Stimulated activated CD4-positive, alpha-beta T cell treated with anti-CD3 and anti-CD28 coated beads, Interleukin-1b, Interleukin-23, amount 100 ng/mL, for 1 hour (primary cell): Measurements from ENCODE around the gene CDK14.
"Not testable (repeated sequence)": the region's sequence is repeated elsewhere in the genome, so short reads cannot be mapped to it uniquely, and the experiment has no call there.

ENCODE experiments used
- DNase-seq, 2 donors: peaks; one replicate each; pipeline ENCODE4 v3.0.0-alpha.2; 2020; ENCODE audit warnings: low read depth in 2 of 2

CDK14 gene

GRCh38 chr7:90896458-90896857 is 300.3 kb downstream of the CDK14 start:
- no peak for DNase-seq

GRCh38 chr7:90897961-90898469 is 301.9 kb downstream of the CDK14 start:
- DNase-seq = no peak

GRCh38 chr7:90900628-90901356 is 304.7 kb downstream of the CDK14 start:
- no peak for DNase-seq

- DNase-seq = no peak
These were observed 307.7 kb downstream of the CDK14 start for GRCh38 chr7:90903841-90904240.

GRCh38 chr7:90910136-90910535 is 314.0 kb downstream of the CDK14 start:
- no peak for DNase-seq

- no peak for DNase-seq
These were observed 320.2 kb downstream of the CDK14 start for GRCh38 chr7:90916319-90916718.

- DNase-seq = no peak
These were observed 321.4 kb downstream of the CDK14 start for GRCh38 chr7:90917539-90917938.

GRCh38 chr7:90918303-90918702 is 322.2 kb downstream of the CDK14 start:
- DNase-seq = no peak

GRCh38 chr7:90919816-90920215 is 323.7 kb downstream of the CDK14 start:
- DNase-seq = no peak

- DNase-seq = no peak
These were observed 324.2 kb downstream of the CDK14 start for GRCh38 chr7:90920336-90920735.

GRCh38 chr7:90923541-90923997 is 327.4 kb downstream of the CDK14 start:
- DNase-seq = no peak

- DNase-seq = not testable (repeated sequence)
These were observed 332.7 kb downstream of the CDK14 start for GRCh38 chr7:90928700-90929424.

GRCh38 chr7:90931986-90932916 is 336.1 kb downstream of the CDK14 start:
- no peak for DNase-seq

GRCh38 chr7:90933041-90933440 is 336.9 kb downstream of the CDK14 start:
- no peak for DNase-seq

- no peak for DNase-seq
These were observed 337.9 kb downstream of the CDK14 start for GRCh38 chr7:90933984-90934383.

GRCh38 chr7:90938371-90938770 is 342.2 kb downstream of the CDK14 start:
- no peak for DNase-seq

GRCh38 chr7:90939666-90940065 is 343.5 kb downstream of the CDK14 start:
- DNase-seq = no peak

- DNase-seq = no peak
These were observed 347.9 kb downstream of the CDK14 start for GRCh38 chr7:90944021-90944420.

GRCh38 chr7:90945104-90945787 is 349.1 kb downstream of the CDK14 start:
- no peak for DNase-seq

GRCh38 chr7:90946730-90947501 is 350.8 kb downstream of the CDK14 start:
- no peak for DNase-seq

GRCh38 chr7:90948085-90948484 is 352.0 kb downstream of the CDK14 start:
- DNase-seq = no peak
